SU-DHL-6 (cell line): ENCODE results near the gene ZBTB16.

Experiments
- H2AFZ ChIP-seq: fragments of 200-600 bp; sonication (generic); 2 replicates; pipeline ENCODE4 v1.6.1; 2014; ENCODE audit warnings: low read depth, mild to moderate bottlenecking, moderate library complexity, mixed read lengths, antibody characterized with exemption, low read length; ENCODE audit not compliant: severe bottlenecking
- H3F3A ChIP-seq: fragments of 200-600 bp; shearing (Covaris generic); 2 replicates; pipeline ENCODE4 v1.6.0; 2016; ENCODE audit warnings: antibody characterized with exemption, mild to moderate bottlenecking; ENCODE audit not compliant: insufficient read depth
- H3K27ac ChIP-seq: fragments of 200-600 bp; sonication (generic); 2 replicates; pipeline ENCODE4 v1.5.1; 2016; ENCODE audit warnings: low read depth, mild to moderate bottlenecking, low read length, moderate library complexity, mixed read lengths
- H3K27me3 ChIP-seq: fragments of 200-600 bp; sonication (generic), shearing (Covaris generic); 2 replicates; pipeline ENCODE4 v1.6.0; 2014; ENCODE audit warnings: mild to moderate bottlenecking, low read length
- H3K36me3 ChIP-seq: fragments of 200-600 bp; sonication (generic); 2 replicates; pipeline ENCODE4 v1.6.1; 2014; ENCODE audit warnings: mild to moderate bottlenecking, low read length, mixed read lengths
- H3K4me2 ChIP-seq: fragments of 300-600, 200-600 bp; shearing (Covaris generic), sonication (generic); 2 replicates; pipeline ENCODE4 v1.6.0; 2014; ENCODE audit warnings: low read length, low read depth, mild to moderate bottlenecking; ENCODE audit not compliant: poor library complexity, severe bottlenecking
- H3K4me3 ChIP-seq: fragments of 200-600 bp; sonication (generic); 2 replicates; pipeline ENCODE4 v1.5.1; 2014; ENCODE audit warnings: antibody characterized with exemption, low read length, mild to moderate bottlenecking, mixed read lengths; ENCODE audit not compliant: insufficient read depth, poor library complexity, severe bottlenecking
- H3K79me2 ChIP-seq: fragments of 200-600 bp; sonication (generic); 2 replicates; pipeline ENCODE4 v1.6.1; 2014; ENCODE audit warnings: mild to moderate bottlenecking, low read length, moderate library complexity; ENCODE audit not compliant: insufficient read depth
- H3K9ac ChIP-seq: fragments of 200-600 bp; sonication (generic); 2 replicates; pipeline ENCODE4 v1.7.0; 2014; ENCODE audit warnings: mild to moderate bottlenecking, low read length
- H3K9me2 ChIP-seq: fragments of 200-600 bp; sonication (generic); replicated peaks from 2 replicates; pipeline ENCODE4 v1.6.1; 2014; ENCODE audit warnings: low read length; ENCODE audit not compliant: insufficient read depth
- H3K9me3 ChIP-seq: fragments of 200-600 bp; sonication (generic); 2 replicates; pipeline ENCODE4 v1.6.1; 2014; ENCODE audit warnings: low read length, mixed read lengths; ENCODE audit not compliant: insufficient read depth
- H4K20me1 ChIP-seq: fragments of 200-600 bp; sonication (generic); 2 replicates; pipeline ENCODE4 v1.6.1; 2014; ENCODE audit warnings: low read depth, mild to moderate bottlenecking, antibody characterized with exemption, low read length, moderate library complexity, mixed read lengths
- CTCF ChIP-seq: fragments of 200-600 bp; sonication (generic); IDR thresholded peaks from one replicate; pipeline ENCODE4 v1.5.1; 2017; ENCODE audit warnings: antibody characterized with exemption, mild to moderate bottlenecking, low read length, moderate library complexity; ENCODE audit not compliant: insufficient read depth, poor library complexity, severe bottlenecking
- EZH2phosphoT487 ChIP-seq: fragments of 200-600 bp; sonication (generic), shearing (Covaris generic); conservative IDR thresholded peaks from 2 replicates; pipeline ENCODE4 v1.6.1; 2018; ENCODE audit warnings: mild to moderate bottlenecking, antibody characterized with exemption, low read length, moderate library complexity, mixed read lengths

The ZBTB16 gene

GRCh38 chr11:114057147-114057546 is 2.4 kb upstream of the ZBTB16 start:
- Histone ChIP-seq H3K9me3 (no peaks in the 10 kb centered on the region), H2AFZ (no peak overlapping the region), H4K20me1 (no peaks in the 10 kb centered on the region), H3K9ac (no peak overlapping the region), H3F3A (no peaks in the 10 kb centered on the region), H3K9me2 (no peaks in the 10 kb centered on the region), H3K36me3 (no peaks in the 10 kb centered on the region), H3K79me2 (no peaks in the 10 kb centered on the region), H3K27me3 (no peaks in the 10 kb centered on the region), H3K4me3 (no peak overlapping the region), H3K4me2 (no peak overlapping the region), H3K27ac (no peak overlapping the region)
- TF ChIP-seq EZH2phosphoT487 (no peak), CTCF (no peak)

GRCh38 chr11:114057605-114058004 is 1.9 kb upstream of the ZBTB16 start:
- H2AFZ ChIP-seq: no peak overlapping the region
- no peak overlapping the region for H3K9ac ChIP-seq
- TF ChIP-seq CTCF (no peak), EZH2phosphoT487 (no peak)
- H3F3A ChIP-seq: no peaks in the 10 kb centered on the region
- no peaks in the 10 kb centered on the region for H3K36me3 ChIP-seq
- no peak overlapping the region for H3K27ac ChIP-seq
- no peaks in the 10 kb centered on the region for H3K9me3 ChIP-seq
- H3K27me3 ChIP-seq: no peaks in the 10 kb centered on the region
- H4K20me1 ChIP-seq: no peaks in the 10 kb centered on the region
- no peak overlapping the region for H3K4me2 ChIP-seq
- no peak overlapping the region for H3K4me3 ChIP-seq
- no peaks in the 10 kb centered on the region for H3K79me2 ChIP-seq
- no peaks in the 10 kb centered on the region for H3K9me2 ChIP-seq

GRCh38 chr11:114058026-114058706 is 1.3 kb upstream of the ZBTB16 start:
- Histone ChIP-seq H3K27ac (no peak overlapping the region), H3K36me3 (no peaks in the 10 kb centered on the region), H3K4me2 (no peak overlapping the region), H3K9me3 (no peaks in the 10 kb centered on the region), H3K9me2 (no peaks in the 10 kb centered on the region), H3K79me2 (no peaks in the 10 kb centered on the region), H3K9ac (no peak overlapping the region), H3K4me3 (no peak overlapping the region), H3F3A (no peaks in the 10 kb centered on the region), H2AFZ (no peak overlapping the region), H3K27me3 (no peaks in the 10 kb centered on the region), H4K20me1 (no peaks in the 10 kb centered on the region)
- TF ChIP-seq EZH2phosphoT487: no peak
- TF ChIP-seq CTCF: no peak
